GM23338 (cell line): ENCODE data around the gene KRTAP5-4. TPM values are rescaled to one million over a fixed set of nuclear protein-coding genes. Genes with fewer than 3 reads are reported as not detected.
"Not testable (repeated sequence)": the region's sequence is repeated elsewhere in the genome, so short reads cannot be mapped to it uniquely, and the experiment has no call there.

Experiments
- ATAC-seq: fragments of 200-7000 bp; cut with Tn5 transposase; 3 replicates; pipeline ENCODE4 v1.9.1; 2020
- DNase-seq: peaks from one replicate; pipeline ENCODE4 v3.0.0-alpha.2; 2015; ENCODE audit warnings: low spot score
- H2AFZ ChIP-seq: fragments of 200-600 bp; sonication (generic); 2 replicates; pipeline ENCODE4 v1.8.0; 2016; ENCODE audit warnings: antibody characterized with exemption, mild to moderate bottlenecking, moderate library complexity
- H3F3A ChIP-seq: fragments of 200-600 bp; sonication (generic); replicated peaks from 2 replicates; pipeline ENCODE4 v1.8.0; 2017; ENCODE audit warnings: antibody characterized with exemption, mixed run types, low read depth
- H3K27ac ChIP-seq: fragments of 200-600 bp; sonication (generic); 2 replicates; pipeline ENCODE4 v1.6.1; 2016; ENCODE audit warnings: low read depth
- H3K27me3 ChIP-seq: fragments of 200-600 bp; sonication (generic); 2 replicates; pipeline ENCODE4 v1.8.0; 2016; ENCODE audit warnings: mild to moderate bottlenecking, mixed run types, moderate library complexity; ENCODE audit not compliant: insufficient read depth
- H3K36me3 ChIP-seq: fragments of 200-600 bp; sonication (generic); 2 replicates; pipeline ENCODE4 v1.8.0; 2016; ENCODE audit warnings: mild to moderate bottlenecking; ENCODE audit not compliant: insufficient read depth
- H3K4me1 ChIP-seq: fragments of 200-600 bp; sonication (generic); 2 replicates; pipeline ENCODE4 v1.8.0; 2016; ENCODE audit warnings: mild to moderate bottlenecking, moderate library complexity; ENCODE audit not compliant: insufficient read depth
- H3K4me2 ChIP-seq: fragments of 200-600 bp; sonication (generic); 2 replicates; pipeline ENCODE4 v1.7.1; 2017; ENCODE audit warnings: mixed run types
- H3K4me3 ChIP-seq: fragments of 200-600 bp; sonication (generic); 2 replicates; pipeline ENCODE4 v1.6.1; 2016; ENCODE audit warnings: mixed run types
- H3K79me2 ChIP-seq: fragments of 200-600 bp; sonication (generic); replicated peaks from 2 replicates; pipeline ENCODE4 v1.8.0; 2017; ENCODE audit warnings: mild to moderate bottlenecking; ENCODE audit not compliant: insufficient read depth
- H3K9me2 ChIP-seq: fragments of 200-600 bp; sonication (generic); 2 replicates; pipeline ENCODE4 v1.8.0; 2017; ENCODE audit not compliant: insufficient read depth
- H4K20me1 ChIP-seq: fragments of 200-600 bp; sonication (generic); replicated peaks from 2 replicates; pipeline ENCODE4 v1.8.0; 2017; ENCODE audit warnings: mild to moderate bottlenecking; ENCODE audit not compliant: insufficient read depth
- H3K27ac Mint-ChIP-seq: 2 replicates; pipeline ENCODE4 v1.8.0; 2020; ENCODE audit warnings: inconsistent platforms, mild to moderate bottlenecking, moderate library complexity, mixed read lengths
- H3K27me3 Mint-ChIP-seq: 3 replicates; pipeline ENCODE4 v1.8.0; 2022; ENCODE audit warnings: low read depth, mild to moderate bottlenecking, moderate library complexity, mixed read lengths, inconsistent platforms; ENCODE audit not compliant: insufficient read depth, poor library complexity
- H3K36me3 Mint-ChIP-seq: 3 replicates; pipeline ENCODE4 v1.8.0; 2021; ENCODE audit warnings: low read depth, mild to moderate bottlenecking, inconsistent platforms, moderate library complexity, mixed read lengths
- H3K4me1 Mint-ChIP-seq: 3 replicates; pipeline ENCODE4 v1.8.0; 2020; ENCODE audit warnings: mild to moderate bottlenecking, inconsistent platforms, mixed read lengths
- H3K4me3 Mint-ChIP-seq: 3 replicates; pipeline ENCODE4 v1.8.0; 2021; ENCODE audit warnings: moderate library complexity, mild to moderate bottlenecking, inconsistent platforms, mixed read lengths
- H3K9me3 Mint-ChIP-seq: 3 replicates; pipeline ENCODE4 v1.8.0; 2020; ENCODE audit warnings: moderate library complexity, mild to moderate bottlenecking, inconsistent platforms, mixed read lengths
- ETS1 ChIP-seq: IDR thresholded peaks from 2 replicates; pipeline ENCODE4 v1.6.1; 2016; ENCODE audit warnings: antibody characterized with exemption
- JUNB ChIP-seq: IDR thresholded peaks from one replicate; pipeline ENCODE4 v1.6.1; 2016; ENCODE audit warnings: antibody characterized with exemption; ENCODE audit not compliant: unreplicated experiment
- ZNF331 ChIP-seq: fragments of 250-450 bp; sonication (Bioruptor Pico); IDR thresholded peaks from 2 replicates; pipeline ENCODE4 v1.5.0; 2020; ENCODE audit warnings: low read depth, mild to moderate bottlenecking, moderate library complexity
- ZNF462 ChIP-seq: fragments of 250-450 bp; sonication (Bioruptor Pico); IDR thresholded peaks from 2 replicates; pipeline ENCODE4 v1.5.0; 2020; ENCODE audit warnings: mild to moderate bottlenecking, moderate library complexity
- polyA plus RNA-seq: library from polyadenylated mRNA; unstranded; fragments of >200 nt; fragmentation: Nextera tagmentation; extraction: Ambion mirVana; gene quantifications from 2 replicates; pipeline ENCODE4 v1.2.1, GENCODE V29; 2016
- total RNA-seq: library from RNA; depleted of rRNA; stranded (reverse); fragments of >200 nt; shearing (Covaris generic); gene quantifications from 2 replicates; pipeline ENCODE4 v1.2.3, GENCODE V29; 2014

Gene KRTAP5-4
- total and polyA plus RNA-seq, 2 experiments from 2014 or later = not detected

- H3K9me3 Mint-ChIP-seq = peaks cover 14% of the 10 kb centered on the region
- Histone ChIP-seq H3K9me2 (no peaks in the 10 kb centered on the region), H4K20me1 (no peaks in the 10 kb centered on the region), H3K79me2 (no peaks in the 10 kb centered on the region), H3K4me2 (no peak within 1 kb of the TSS), H3K27ac (no peak within 1 kb of the TSS), H3K4me3 (no peak within 1 kb of the TSS), H2AFZ (no peak within 1 kb of the TSS), H3F3A (no peaks in the 10 kb centered on the region), H3K4me1 (no peaks in the 10 kb centered on the region), H3K36me3 (no peaks in the 10 kb centered on the region), H3K27me3 (no peaks in the 10 kb centered on the region)
- peaks cover 8% of the 10 kb centered on the region; the same call in 2 of the 3 replicates for H3K36me3 Mint-ChIP-seq
- ATAC-seq (no peak), DNase-seq (no peak)
- H3K4me3 Mint-ChIP-seq = no peak within 1 kb of the TSS
- no peak within 1 kb of the TSS for H3K27ac Mint-ChIP-seq
- peaks cover 11% of the 10 kb centered on the region for H3K4me1 Mint-ChIP-seq
- TF ChIP-seq ZNF331 (CRISPR knock-in tag) = no peak
- no peak for TF ChIP-seq ZNF462 (CRISPR knock-in tag)
- no peak for TF ChIP-seq ETS1
- TF ChIP-seq JUNB = no peak
- peaks cover 13% of the 10 kb centered on the region for H3K27me3 Mint-ChIP-seq
Observed at GRCh38 chr11:1608363-1608762, 13.6 kb downstream of the KRTAP5-4 start, which contains the start of gene KRTAP5-3. Gene KRTAP5-3, minus strand, starts transcription at chr11:1608463. Its CDS starts 78 bp downstream, at chr11:1608385.

GRCh38 chr11:1607901-1608300, 14.0 kb downstream of the KRTAP5-4 start:
- not testable (repeated sequence) for H3F3A ChIP-seq, H3K4me3 Mint-ChIP-seq, H3K9me2 ChIP-seq, H3K27ac ChIP-seq, ATAC-seq, H3K79me2 ChIP-seq, H3K27me3 ChIP-seq, DNase-seq, H3K4me1 ChIP-seq, H3K4me2 ChIP-seq, H4K20me1 ChIP-seq, H3K4me3 ChIP-seq, H2AFZ ChIP-seq, H3K27ac Mint-ChIP-seq, H3K36me3 Mint-ChIP-seq, H3K36me3 ChIP-seq
- Mint-ChIP-seq H3K4me1 (peaks cover 11% of the 10 kb centered on the region), H3K27me3 (peaks cover 13% of the 10 kb centered on the region), H3K9me3 (peaks cover 14% of the 10 kb centered on the region)

- not testable (repeated sequence) for H3K27ac Mint-ChIP-seq, H3K36me3 ChIP-seq, H3F3A ChIP-seq, H3K27ac ChIP-seq, H2AFZ ChIP-seq, H3K9me2 ChIP-seq, H3K4me2 ChIP-seq, H3K27me3 ChIP-seq, H3K4me3 ChIP-seq, H4K20me1 ChIP-seq, H3K79me2 ChIP-seq, H3K4me3 Mint-ChIP-seq, H3K4me1 ChIP-seq, H3K36me3 Mint-ChIP-seq
- peaks cover 11% of the 10 kb centered on the region for H3K4me1 Mint-ChIP-seq
- peaks cover 17% of the 10 kb centered on the region for H3K9me3 Mint-ChIP-seq
- peak; percentile 93 for ATAC-seq
- H3K27me3 Mint-ChIP-seq = peaks cover 13% of the 10 kb centered on the region
- DNase-seq = peak; percentile 35
Observed at GRCh38 chr11:1607156-1607845, 14.6 kb downstream of the KRTAP5-4 start.

GRCh38 chr11:1605923-1606322, 16.0 kb downstream of the KRTAP5-4 start:
- H3K79me2 ChIP-seq, H3K4me3 ChIP-seq, H3K4me1 ChIP-seq, ATAC-seq, H3K36me3 ChIP-seq, DNase-seq, H3K9me2 ChIP-seq, H3K27ac ChIP-seq, H2AFZ ChIP-seq, H4K20me1 ChIP-seq, H3K4me3 Mint-ChIP-seq, H3K27ac Mint-ChIP-seq, H3K27me3 ChIP-seq, H3K4me2 ChIP-seq, H3F3A ChIP-seq: not testable (repeated sequence)
- H3K4me1 Mint-ChIP-seq = peaks cover 11% of the 10 kb centered on the region
- H3K36me3 Mint-ChIP-seq = peaks cover 13% of the 10 kb centered on the region; the same call in 2 of the 3 replicates
- H3K27me3 Mint-ChIP-seq = peaks cover 13% of the 10 kb centered on the region
- peaks cover 26% of the 10 kb centered on the region for H3K9me3 Mint-ChIP-seq
